HCT116 (cell line): Measurements from ENCODE around the gene MIER2. TPM values are rescaled to one million over a fixed set of nuclear protein-coding genes. Genes with fewer than 3 reads are reported as not detected.

Source experiments
- ATAC-seq: fragments of 200-7000 bp; cut with Tn5 transposase; 2 replicates; pipeline ENCODE4 v1.9.1; 2020; ENCODE audit warnings: mild to moderate bottlenecking, moderate library complexity
- BruUV-seq: library from RNA; stranded (reverse); fragments of 400-500 nt; replicated peaks from 2 replicates; lab custom pipeline; 2021; lab: Mats Ljungman, UMichigan
- CTCF ChIA-PET: fragments of 300-600 bp; sonication (Branson Sonifier 250); formaldehyde crosslinking; loops from one replicate; lab custom pipeline; 2021; ENCODE audit warnings: antibody characterized with exemption; lab: Charles Lee
- POLR2A ChIA-PET: fragments of 300-600, 350-600 bp; sonication (Branson Sonifier 250); formaldehyde crosslinking; loops from one replicate; lab custom pipeline; 2021; ENCODE audit warnings: antibody characterized with exemption; lab: Charles Lee
- RAD21 ChIA-PET, 2 experiments: fragments of 300-600 bp; sonication (Branson Sonifier 250); formaldehyde crosslinking; loops; one replicate each; lab custom pipeline; 2023; ENCODE audit warnings: low total read pairs in 2 of 2; ENCODE audit not compliant: uncharacterized antibody in 2 of 2, unreplicated experiment in 2 of 2, low non-redundant PET in 1 of 2; lab: Charles Lee
- DNase-seq: peaks from one replicate; pipeline ENCODE4 v3.0.0-alpha.2; 2010; ENCODE audit warnings: low read depth, low spot score
- H2AFZ ChIP-seq: fragments of 200-600 bp; shearing (Covaris generic), sonication (generic); 2 replicates; pipeline ENCODE4 v1.6.1; 2017; ENCODE audit warnings: low read depth, mixed run types, mixed read lengths, antibody characterized with exemption, low read length; ENCODE audit not compliant: poor library complexity, severe bottlenecking
- H3K27ac ChIP-seq: 2 replicates; pipeline ENCODE4 v1.5.1; 2012; ENCODE audit warnings: low read depth, low read length
- H3K27me3 ChIP-seq: fragments of 200-600 bp; sonication (generic); 2 replicates; pipeline ENCODE4 v1.6.1; 2016; ENCODE audit warnings: mixed run types, low read length, mixed read lengths; ENCODE audit not compliant: insufficient read depth
- H3K36me3 ChIP-seq, 2 experiments: fragments of 200-500 bp in 1 of 2; fragments of 200-600 bp in 1 of 2; sonication (Bioruptor generic) in 1 of 2; sonication (generic) in 1 of 2; 2 replicates each; pipeline versions ENCODE4 v1.5.1 to v1.6.1; 2014 to 2016; ENCODE audit warnings: low read length in 2 of 2, inconsistent platforms in 1 of 2, mixed read lengths in 1 of 2, mixed run types in 1 of 2; ENCODE audit not compliant: insufficient read depth in 2 of 2, control insufficient read depth in 1 of 2
- H3K4me1 ChIP-seq, 2 experiments: fragments of 200-600 bp in 1 of 2; sonication (generic) in 1 of 2; 2 replicates each; pipeline versions ENCODE4 v1.5.1 to v1.6.1; 2012 to 2017; ENCODE audit warnings: low read length in 2 of 2, inconsistent platforms in 1 of 2, mild to moderate bottlenecking in 1 of 2, mixed read lengths in 1 of 2, mixed run types in 1 of 2, moderate library complexity in 1 of 2; ENCODE audit not compliant: insufficient read depth in 2 of 2, control insufficient read depth in 1 of 2
- H3K4me2 ChIP-seq: fragments of 200-600 bp; sonication (generic); 2 replicates; pipeline ENCODE4 v1.6.1; 2017; ENCODE audit warnings: mixed run types, low read length, mixed read lengths
- H3K4me3 ChIP-seq, 2 experiments: fragments of 200-600 bp in 1 of 2; sonication (generic) in 1 of 2; replicated peaks in 1 of 2; 2 replicates each; pipeline ENCODE4 v1.5.1; 2011 to 2016; ENCODE audit warnings: low read length in 2 of 2, control low read depth in 1 of 2, low read depth in 1 of 2, mild to moderate bottlenecking in 1 of 2, mixed read lengths in 1 of 2, mixed run types in 1 of 2
- H3K79me2 ChIP-seq: fragments of 200-600 bp; sonication (generic); 2 replicates; pipeline ENCODE4 v1.6.1; 2017; ENCODE audit warnings: mild to moderate bottlenecking, mixed run types, low read length, moderate library complexity, mixed read lengths; ENCODE audit not compliant: insufficient read depth
- H3K9ac ChIP-seq: fragments of 200-600 bp; sonication (generic); 2 replicates; pipeline ENCODE4 v1.6.1; 2016; ENCODE audit warnings: low read length, mixed read lengths
- H3K9me2 ChIP-seq: fragments of 200-600 bp; sonication (generic), shearing (Covaris generic); 2 replicates; pipeline ENCODE4 v1.6.1; 2017; ENCODE audit warnings: mixed run types, mild to moderate bottlenecking, moderate library complexity; ENCODE audit not compliant: insufficient read depth
- H3K9me3 ChIP-seq, 2 experiments: fragments of 200-500 bp in 1 of 2; fragments of 200-600 bp in 1 of 2; sonication (Bioruptor generic) in 1 of 2; sonication (generic) in 1 of 2; 2 replicates each; pipeline ENCODE4 v1.6.1; 2014 to 2017; ENCODE audit warnings: low read length in 2 of 2, mixed read lengths in 2 of 2, inconsistent platforms in 1 of 2, low read depth in 1 of 2, mild to moderate bottlenecking in 1 of 2, mixed run types in 1 of 2, moderate library complexity in 1 of 2; ENCODE audit not compliant: control insufficient read depth in 1 of 2, insufficient read depth in 1 of 2
- H4K20me1 ChIP-seq: fragments of 200-600 bp; sonication (generic), shearing (Covaris generic); 2 replicates; pipeline ENCODE4 v1.6.1; 2017; ENCODE audit warnings: mixed run types, mild to moderate bottlenecking, moderate library complexity; ENCODE audit not compliant: insufficient read depth
- POLR2A ChIP-seq: IDR thresholded peaks from 2 replicates; pipeline ENCODE4 v1.7.0; 2011; ENCODE audit warnings: borderline replicate concordance; ENCODE audit not compliant: insufficient read depth, insufficient read length; ENCODE audit errors: extremely low read depth
- REST ChIP-seq: IDR thresholded peaks from 2 replicates; pipeline ENCODE4 v1.6.1; 2012; ENCODE audit warnings: low read depth
- SP1 ChIP-seq: IDR thresholded peaks from 2 replicates; pipeline ENCODE4 v1.6.1; 2012; ENCODE audit warnings: low read depth
- intact Hi-C: fragments of 100-400 bp; cut with micrococcal nuclease; formaldehyde crosslinking; loops from 2 replicates; pipeline ENCODE4 v1.10.0; 2022
- total RNA-seq: library from RNA; stranded (reverse); gene quantifications from one replicate; pipeline ENCODE4 v1.2.1, GENCODE V29; 2021; ENCODE audit not compliant: unreplicated experiment

Gene MIER2
- total RNA-seq, 1 experiment from 2014 or later: 41.5 TPM

GRCh38 chr19:277581-278165 is 66.9 kb downstream of the MIER2 start:
- Histone ChIP-seq H3K9ac (no peak overlapping the region), H4K20me1 (no peaks in the 10 kb centered on the region), H2AFZ (no peak overlapping the region), H3K79me2 (no peaks in the 10 kb centered on the region; the same call in 1 of the 2 replicates)
- RAD21 ChIA-PET: no interaction called here
- no TSS peak for BruUV-seq
- no peak for TF ChIP-seq SP1
- TF ChIP-seq POLR2A: no peak
- peak; percentile 53 for TF ChIP-seq REST
- TF ChIP-seq, all 23 proteins: peak for 1
- Histone ChIP-seq H3K9me2 (no peaks in the 10 kb centered on the region), H3K36me3 (peaks cover 3 to 17% of the 10 kb centered on the region in 2 experiments; a peak in 3 of 4 replicates), H3K4me1 (no peaks in the 10 kb centered on the region), H3K4me3 (no peak overlapping the region), H3K4me2 (no peak overlapping the region), H3K27ac (no peak overlapping the region), H3K27me3 (no peaks in the 10 kb centered on the region), H3K9me3 (no peaks in the 10 kb centered on the region)
- no peak for DNase-seq
- no peak for ATAC-seq
- ChIA-PET POLR2A (no interaction called here), CTCF (no interaction called here)
- intact Hi-C loops: no loop called here

GRCh38 chr19:277131-277530 is 67.5 kb downstream of the MIER2 start:
- H4K20me1 ChIP-seq: no peaks in the 10 kb centered on the region
- H3K9ac ChIP-seq: no peak overlapping the region
- H3K79me2 ChIP-seq: no peaks in the 10 kb centered on the region
- ATAC-seq: no peak
- no TSS peak for BruUV-seq
- H3K4me1 ChIP-seq: no peaks in the 10 kb centered on the region
- intact Hi-C loops: no loop called here
- H3K9me2 ChIP-seq: no peaks in the 10 kb centered on the region
- H3K4me3 ChIP-seq: no peak overlapping the region
- H3K36me3 ChIP-seq: peaks cover 0 to 14% of the 10 kb centered on the region in 2 experiments; a peak in 3 of 4 replicates
- RAD21 ChIA-PET: no interaction called here
- CTCF ChIA-PET: no interaction called here
- H3K9me3 ChIP-seq: no peaks in the 10 kb centered on the region
- H3K27ac ChIP-seq: no peak overlapping the region
- POLR2A ChIA-PET: no interaction called here
- H2AFZ ChIP-seq: no peak overlapping the region
- no peak overlapping the region for H3K4me2 ChIP-seq
- H3K27me3 ChIP-seq: no peaks in the 10 kb centered on the region
- no peak for DNase-seq
- TF ChIP-seq SP1: no peak
